Measurements from ENCODE around the gene DTL. TPM values are rescaled to one million over a fixed set of nuclear protein-coding genes. Genes with fewer than 3 reads are reported as not detected.

The DTL gene
- total RNA-seq, 1 experiment from 2014 or later: 26.7 TPM

GRCh38 chr1:212139526-212140135 is 104.1 kb downstream of the DTL start:
- POLR2A ChIA-PET: no interaction called here
- no peak overlapping the region for H3K27ac ChIP-seq (ENCODE audit: low read length)
- TF ChIP-seq POLR2AphosphoS5 (IDR thresholded peaks at IDR 0.05; ENCODE audit: low read depth, low read length) (no peak), TCF7L2 (IDR thresholded peaks at IDR 0.05; ENCODE audit: low read depth, low read length) (no peak), CTCF (IDR thresholded peaks at IDR 0.05) (no peak), REST (IDR thresholded peaks at IDR 0.05; ENCODE audit: insufficient read depth in 1 of 2, low read depth in 2 of 2, low read length in 1 of 2) (no peak), SIN3A (IDR thresholded peaks at IDR 0.05; ENCODE audit: borderline replicate concordance, insufficient read depth, low read depth, low read length) (no peak)
- intact Hi-C loops (cut with micrococcal nuclease; ENCODE audit: unreplicated experiment) (no loop called here), in situ Hi-C loops (cut with HindIII; ENCODE audit: low pct_unique_long_range_greater_than_20kb, low sequenced_read_pairs) (no loop called here)
- no peaks in the 10 kb centered on the region for H3K9me3 ChIP-seq (ENCODE audit: control insufficient read depth, insufficient read depth, low read depth, low read length)
- BruUV-seq (replicated peaks): no TSS peak
- CTCF ChIA-PET: no interaction called here
- ATAC-seq (no peak), DNase-seq (ENCODE audit: low read depth, low spot score) (no peak)
- no peak overlapping the region for H3K4me3 ChIP-seq (ENCODE audit: low read depth in 2 of 2, low read length in 2 of 2)
- H3K4me1 ChIP-seq (ENCODE audit: control insufficient read depth, insufficient read depth, low read length): no peaks in the 10 kb centered on the region
- H3K27me3 ChIP-seq (ENCODE audit: control insufficient read depth, insufficient read depth, low read length): no peaks in the 10 kb centered on the region
- no peaks in the 10 kb centered on the region for H3K36me3 ChIP-seq (ENCODE audit: control insufficient read depth, insufficient read depth, low read length)

GRCh38 chr1:212141404-212141803 is 105.9 kb downstream of the DTL start:
- no TSS peak for BruUV-seq (replicated peaks)
- ATAC-seq (no peak), DNase-seq (ENCODE audit: low read depth, low spot score) (no peak)
- Histone ChIP-seq H3K4me1 (ENCODE audit: control insufficient read depth, insufficient read depth, low read length) (no peaks in the 10 kb centered on the region), H3K27ac (ENCODE audit: low read length) (no peak overlapping the region), H3K9me3 (ENCODE audit: control insufficient read depth, insufficient read depth, low read depth, low read length) (no peaks in the 10 kb centered on the region), H3K36me3 (ENCODE audit: control insufficient read depth, insufficient read depth, low read length) (no peaks in the 10 kb centered on the region), H3K27me3 (ENCODE audit: control insufficient read depth, insufficient read depth, low read length) (no peaks in the 10 kb centered on the region), H3K4me3 (ENCODE audit: low read depth in 2 of 2, low read length in 2 of 2) (no peak overlapping the region)
- ChIA-PET POLR2A (no interaction called here), CTCF (no interaction called here)
- intact Hi-C loops (cut with micrococcal nuclease; ENCODE audit: unreplicated experiment) (no loop called here), in situ Hi-C loops (cut with HindIII; ENCODE audit: low pct_unique_long_range_greater_than_20kb, low sequenced_read_pairs) (no loop called here)
- TF ChIP-seq TCF7L2 (IDR thresholded peaks at IDR 0.05; ENCODE audit: low read depth, low read length) (no peak), CTCF (IDR thresholded peaks at IDR 0.05) (no peak), SIN3A (IDR thresholded peaks at IDR 0.05; ENCODE audit: borderline replicate concordance, insufficient read depth, low read depth, low read length) (no peak), REST (IDR thresholded peaks at IDR 0.05; ENCODE audit: insufficient read depth in 1 of 2, low read depth in 2 of 2, low read length in 1 of 2) (no peak), POLR2AphosphoS5 (IDR thresholded peaks at IDR 0.05; ENCODE audit: low read depth, low read length) (no peak)
